CD14-positive monocyte (primary cell): ENCODE results near the gene DEF6. TPM values are rescaled to one million over a fixed set of nuclear protein-coding genes. Genes with fewer than 3 reads are reported as not detected.

Experiments used
- DNase-seq, 3 donors: peaks; one replicate each; pipeline ENCODE4 v3.0.0-alpha.2; 2011 to 2022
- H2AFZ ChIP-seq: 2 replicates; pipeline ENCODE4 v1.6.0; 2012; ENCODE audit warnings: mild to moderate bottlenecking, low read depth, low read length, inconsistent platforms; ENCODE audit not compliant: insufficient read depth, poor library complexity, severe bottlenecking
- H3K27ac ChIP-seq, 2 donors: 1 replicate in 1 of 2; 2 replicates in 1 of 2; pipeline ENCODE4 v1.5.1; 2012 to 2013; ENCODE audit warnings: low read length in 2 of 2, control low read depth in 1 of 2, inconsistent platforms in 1 of 2, low read depth in 1 of 2, mild to moderate bottlenecking in 1 of 2
- H3K27me3 ChIP-seq, 2 donors: one replicate each; pipeline versions ENCODE4 v1.6.0 to v1.6.1; 2011 to 2013; ENCODE audit warnings: low read length in 2 of 2; ENCODE audit not compliant: control insufficient read depth in 2 of 2, insufficient read depth in 2 of 2
- H3K36me3 ChIP-seq, 2 donors: replicated peaks in 1 of 2; 1 replicate in 1 of 2; 2 replicates in 1 of 2; pipeline versions ENCODE4 v1.5.1 to v1.6.1; 2012 to 2013; ENCODE audit warnings: low read length in 2 of 2, control low read depth in 1 of 2, inconsistent platforms in 1 of 2, mild to moderate bottlenecking in 1 of 2; ENCODE audit not compliant: insufficient read depth in 2 of 2, control insufficient read depth in 1 of 2
- H3K4me1 ChIP-seq, 2 donors: 1 replicate in 1 of 2; 2 replicates in 1 of 2; pipeline versions ENCODE4 v1.5.1 to v1.6.1; 2012 to 2013; ENCODE audit warnings: low read length in 2 of 2, control low read depth in 1 of 2, inconsistent platforms in 1 of 2, mild to moderate bottlenecking in 1 of 2, moderate library complexity in 1 of 2; ENCODE audit not compliant: insufficient read depth in 2 of 2, control insufficient read depth in 1 of 2
- H3K4me2 ChIP-seq: replicated peaks from 2 replicates; pipeline ENCODE3; 2012; ENCODE audit warnings: low read length, moderate library complexity, mild to moderate bottlenecking; ENCODE audit not compliant: poor library complexity, severe bottlenecking; ENCODE audit errors: extremely low read depth
- H3K4me3 ChIP-seq, 3 experiments: fragments of 200-600 bp in 1 of 3; sonication (generic) in 1 of 3; replicated peaks in 1 of 3; 1 replicate in 2 of 3; 2 replicates in 1 of 3; pipeline ENCODE4 v1.5.1; 2011 to 2013; ENCODE audit warnings: low read length in 3 of 3, mild to moderate bottlenecking in 3 of 3, control low read depth in 2 of 3, low read depth in 2 of 3, inconsistent platforms in 1 of 3, moderate library complexity in 1 of 3
- H3K79me2 ChIP-seq: 2 replicates; pipeline ENCODE4 v1.6.0; 2012; ENCODE audit warnings: mild to moderate bottlenecking, control low read depth, inconsistent platforms, low read length, moderate library complexity; ENCODE audit not compliant: insufficient read depth
- H3K9ac ChIP-seq: 2 replicates; pipeline ENCODE4 v1.6.0; 2017; ENCODE audit warnings: low read length, mild to moderate bottlenecking; ENCODE audit not compliant: insufficient read depth, poor library complexity, severe bottlenecking
- H3K9me3 ChIP-seq, 2 donors: replicated peaks in 1 of 2; 1 replicate in 1 of 2; 2 replicates in 1 of 2; pipeline versions ENCODE4 v1.5.1 to v1.6.1; 2012 to 2013; ENCODE audit warnings: low read length in 2 of 2, control low read depth in 1 of 2; ENCODE audit not compliant: control insufficient read depth in 1 of 2, insufficient read depth in 1 of 2
- H4K20me1 ChIP-seq: 2 replicates; pipeline ENCODE4 v1.6.0; 2012; ENCODE audit warnings: mild to moderate bottlenecking, low read length, control low read depth, moderate library complexity; ENCODE audit not compliant: insufficient read depth
- H3K27ac Mint-ChIP-seq, 7 donors: one replicate each; pipeline ENCODE4 v1.8.0; 2020; ENCODE audit warnings: mild to moderate bottlenecking in 7 of 7, mixed read lengths in 7 of 7, moderate library complexity in 6 of 7, inconsistent platforms in 2 of 7
- H3K27me3 Mint-ChIP-seq, 3 donors: one replicate each; pipeline ENCODE4 v1.8.0; 2021 to 2022; ENCODE audit warnings: low read depth in 3 of 3, mild to moderate bottlenecking in 3 of 3, mixed read lengths in 3 of 3, moderate library complexity in 3 of 3, inconsistent platforms in 1 of 3
- H3K36me3 Mint-ChIP-seq, 2 donors: one replicate each; pipeline ENCODE4 v1.8.0; 2020; ENCODE audit warnings: mixed read lengths in 2 of 2, inconsistent platforms in 1 of 2, mild to moderate bottlenecking in 1 of 2
- H3K4me1 Mint-ChIP-seq: one replicate; pipeline ENCODE4 v1.8.0; 2020; ENCODE audit warnings: mild to moderate bottlenecking, mixed read lengths
- H3K4me3 Mint-ChIP-seq, 2 donors: one replicate each; pipeline ENCODE4 v1.8.0; 2020; ENCODE audit warnings: mild to moderate bottlenecking in 2 of 2, mixed read lengths in 2 of 2, moderate library complexity in 1 of 2
- H3K9me3 Mint-ChIP-seq, 7 donors: one replicate each; pipeline ENCODE4 v1.8.0; 2020 to 2022; ENCODE audit warnings: mixed read lengths in 7 of 7, mild to moderate bottlenecking in 6 of 7, moderate library complexity in 6 of 7, inconsistent platforms in 2 of 7
- WGBS: methylation state at CpG from one replicate; pipeline ENCODE4 v1.1.5; 2013; ENCODE audit warnings: missing lambda C conversion rate; ENCODE audit not compliant: insufficient coverage; 5-methylcytosine and 5-hydroxymethylcytosine counted together
- intact Hi-C, 2 donors: fragments of 100-400 bp; cut with micrococcal nuclease; formaldehyde crosslinking; loops; one replicate each; pipeline versions ENCODE4 v1.15.0 to v1.15.1; 2023
- polyA plus RNA-seq, 3 donors: library from polyadenylated mRNA; depleted of rRNA in 1 of 3; unstranded in 2 of 3; stranded (reverse) in 1 of 3; fragments of 300-500 nt in 2 of 3; fragments of >200 nt in 1 of 3; fragmentation: Illumina TruSeq in 2 of 3; gene quantifications; 1 replicate in 2 of 3; 2 replicates in 1 of 3; pipeline ENCODE4 v1.2.3, GENCODE V29; 2012 to 2021
- TF ChIP-seq, protein P1 (sequence below): fragments of 200-600 bp; IDR thresholded peaks from one replicate; pipeline ENCODE4 v1.8.0; 2022; ENCODE audit warnings: antibody characterized with exemption, mild to moderate bottlenecking

DEF6 gene
- polyA plus RNA-seq, 3 donors: 41.2 to 110 (median 59.3) TPM

DNA sequence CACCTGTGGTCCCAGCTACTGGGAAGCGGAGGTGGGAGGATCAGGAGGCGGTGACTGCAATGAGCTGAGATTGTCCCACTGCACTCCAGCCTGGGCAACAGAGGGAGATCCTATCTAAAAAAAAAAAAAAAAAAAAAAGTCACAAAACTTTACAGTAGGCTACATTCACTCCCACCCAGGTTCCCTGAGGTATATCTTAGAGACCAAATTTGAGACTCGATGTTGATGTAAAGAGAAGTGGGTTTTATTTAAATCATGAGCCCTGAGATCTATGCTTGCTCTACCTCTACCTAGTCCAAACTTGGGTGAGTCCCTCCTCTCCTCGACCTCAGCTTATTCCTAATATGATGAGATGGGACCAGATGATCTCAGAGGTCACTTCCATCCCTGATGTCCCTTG is 8.8 kb upstream of the DEF6 start:
- H4K20me1 ChIP-seq: no peaks in the 10 kb centered on the region
- H3K9me3 ChIP-seq: no peaks in the 10 kb centered on the region
- no peak overlapping the region for H3K4me2 ChIP-seq
- H3K4me1 Mint-ChIP-seq: no peaks in the 10 kb centered on the region
- no peak overlapping the region for H3K27ac Mint-ChIP-seq
- WGBS: no CpG with 5 or more reads among the region's 4 CpGs
- no peaks in the 10 kb centered on the region for H3K4me1 ChIP-seq
- TF ChIP-seq, protein P1, sequence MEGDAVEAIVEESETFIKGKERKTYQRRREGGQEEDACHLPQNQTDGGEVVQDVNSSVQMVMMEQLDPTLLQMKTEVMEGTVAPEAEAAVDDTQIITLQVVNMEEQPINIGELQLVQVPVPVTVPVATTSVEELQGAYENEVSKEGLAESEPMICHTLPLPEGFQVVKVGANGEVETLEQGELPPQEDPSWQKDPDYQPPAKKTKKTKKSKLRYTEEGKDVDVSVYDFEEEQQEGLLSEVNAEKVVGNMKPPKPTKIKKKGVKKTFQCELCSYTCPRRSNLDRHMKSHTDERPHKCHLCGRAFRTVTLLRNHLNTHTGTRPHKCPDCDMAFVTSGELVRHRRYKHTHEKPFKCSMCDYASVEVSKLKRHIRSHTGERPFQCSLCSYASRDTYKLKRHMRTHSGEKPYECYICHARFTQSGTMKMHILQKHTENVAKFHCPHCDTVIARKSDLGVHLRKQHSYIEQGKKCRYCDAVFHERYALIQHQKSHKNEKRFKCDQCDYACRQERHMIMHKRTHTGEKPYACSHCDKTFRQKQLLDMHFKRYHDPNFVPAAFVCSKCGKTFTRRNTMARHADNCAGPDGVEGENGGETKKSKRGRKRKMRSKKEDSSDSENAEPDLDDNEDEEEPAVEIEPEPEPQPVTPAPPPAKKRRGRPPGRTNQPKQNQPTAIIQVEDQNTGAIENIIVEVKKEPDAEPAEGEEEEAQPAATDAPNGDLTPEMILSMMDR: no peak
- H2AFZ ChIP-seq: no peak overlapping the region
- intact Hi-C loops: no loop called here
- peaks cover 87 to 100% of the 10 kb centered on the region in 2 donors for H3K36me3 Mint-ChIP-seq
- no peak overlapping the region for H3K27ac ChIP-seq
- no peaks in the 10 kb centered on the region for H3K27me3 ChIP-seq
- H3K36me3 ChIP-seq: peaks cover 90 to 98% of the 10 kb centered on the region in 2 donors
- no peak overlapping the region for H3K4me3 Mint-ChIP-seq
- no peak overlapping the region for H3K4me3 ChIP-seq
- H3K27me3 Mint-ChIP-seq: no peaks in the 10 kb centered on the region
- H3K9ac ChIP-seq: no peak overlapping the region
- DNase-seq: no peak
- H3K79me2 ChIP-seq: no peaks in the 10 kb centered on the region
- no peaks in the 10 kb centered on the region for H3K9me3 Mint-ChIP-seq

DNA sequence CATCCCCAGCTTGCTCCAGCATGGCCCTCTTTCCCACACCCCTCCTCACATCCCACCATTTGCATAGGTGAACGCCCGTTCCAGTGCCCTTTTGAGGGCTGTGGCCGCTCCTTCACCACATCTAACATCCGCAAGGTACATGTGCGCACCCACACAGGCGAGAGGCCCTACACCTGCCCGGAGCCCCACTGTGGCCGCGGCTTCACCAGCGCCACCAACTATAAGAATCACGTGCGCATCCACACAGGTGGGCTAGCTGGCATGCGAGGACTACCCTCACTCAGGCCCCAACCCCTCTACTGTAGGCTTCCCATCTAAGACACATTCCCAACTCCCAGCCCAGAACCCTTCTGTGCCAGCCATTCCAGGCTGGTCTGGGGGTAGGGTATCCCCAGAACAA is 6.1 kb upstream of the DEF6 start:
- no peak overlapping the region for H3K4me3 ChIP-seq
- TF ChIP-seq, protein P1: no peak
- intact Hi-C loops: loop anchor here (5.0 to 10.0 kb wide), 2 partner anchors 36 to 443 kb away; partner anchors contain the start of gene ARMC12 (in 1 of the 2)
- no peak overlapping the region for H3K4me2 ChIP-seq
- H3K9ac ChIP-seq: no peak overlapping the region
- H3K27me3 ChIP-seq: no peaks in the 10 kb centered on the region
- H3K4me3 Mint-ChIP-seq: no peak overlapping the region
- peaks cover 2% of the 10 kb centered on the region for H3K4me1 Mint-ChIP-seq
- H3K36me3 Mint-ChIP-seq: peaks cover 89 to 99% of the 10 kb centered on the region in 2 donors
- no peak overlapping the region for H3K27ac ChIP-seq
- peaks cover under 1 to 2% of the 10 kb centered on the region in 2 donors for H3K4me1 ChIP-seq
- H3K27me3 Mint-ChIP-seq: no peaks in the 10 kb centered on the region
- no peak overlapping the region for H2AFZ ChIP-seq
- H3K9me3 ChIP-seq: no peaks in the 10 kb centered on the region
- H3K36me3 ChIP-seq: peaks cover 86 to 100% of the 10 kb centered on the region in 2 donors
- no peaks in the 10 kb centered on the region for H3K79me2 ChIP-seq
- DNase-seq: no peak
- WGBS: 96% methylated on average over 13 of the region's 13 CpGs
- H4K20me1 ChIP-seq: no peaks in the 10 kb centered on the region
- H3K27ac Mint-ChIP-seq: no peak overlapping the region
- H3K9me3 Mint-ChIP-seq: no peaks in the 10 kb centered on the region
